ENCODE data around the gene THSD7B.

Gene THSD7B

DNA sequence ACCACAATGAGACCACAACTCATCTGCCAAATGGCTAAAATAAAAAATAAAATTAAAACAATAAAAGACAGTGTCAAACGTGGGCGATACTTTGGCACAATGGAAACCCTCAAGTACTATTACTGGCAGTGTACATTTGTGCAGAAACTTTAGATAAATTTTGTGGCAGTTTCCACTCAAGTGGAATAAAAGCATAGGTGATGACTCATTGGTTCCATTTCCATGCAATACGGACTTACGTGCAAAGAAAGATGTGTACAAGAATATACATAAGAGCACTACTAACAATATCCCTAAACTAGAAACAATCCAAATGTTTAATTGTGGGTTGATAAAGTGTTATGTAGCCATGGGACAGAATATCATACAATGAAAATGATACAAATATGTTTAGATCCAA is 940.0 kb downstream of the THSD7B start:
- H3K27ac ChIP-seq (ENCODE audit: low read depth in 2 of 2, low read length in 2 of 2), result no peak overlapping the region
- H3K4me3 ChIP-seq (ENCODE audit: low read length in 2 of 2), result no peak overlapping the region
- H3K27me3 ChIP-seq (ENCODE audit: control insufficient read depth in 2 of 2, insufficient read depth in 2 of 2, low read length in 2 of 2), result no peaks in the 10 kb centered on the region
- H3K36me3 ChIP-seq (ENCODE audit: control insufficient read depth in 2 of 2, insufficient read depth in 2 of 2, low read length in 2 of 2), result no peaks in the 10 kb centered on the region
- H3K9ac ChIP-seq (ENCODE audit: low read depth in 1 of 2, low read length in 2 of 2), result no peak overlapping the region
- peaks cover 0 to 3% of the 10 kb centered on the region in 2 donors for H3K9me3 ChIP-seq (ENCODE audit: control insufficient read depth in 2 of 2, low read length in 2 of 2)
- no peaks in the 10 kb centered on the region for H3K4me1 ChIP-seq (ENCODE audit: control insufficient read depth in 2 of 2, insufficient read depth in 2 of 2, low read length in 2 of 2)

DNA sequence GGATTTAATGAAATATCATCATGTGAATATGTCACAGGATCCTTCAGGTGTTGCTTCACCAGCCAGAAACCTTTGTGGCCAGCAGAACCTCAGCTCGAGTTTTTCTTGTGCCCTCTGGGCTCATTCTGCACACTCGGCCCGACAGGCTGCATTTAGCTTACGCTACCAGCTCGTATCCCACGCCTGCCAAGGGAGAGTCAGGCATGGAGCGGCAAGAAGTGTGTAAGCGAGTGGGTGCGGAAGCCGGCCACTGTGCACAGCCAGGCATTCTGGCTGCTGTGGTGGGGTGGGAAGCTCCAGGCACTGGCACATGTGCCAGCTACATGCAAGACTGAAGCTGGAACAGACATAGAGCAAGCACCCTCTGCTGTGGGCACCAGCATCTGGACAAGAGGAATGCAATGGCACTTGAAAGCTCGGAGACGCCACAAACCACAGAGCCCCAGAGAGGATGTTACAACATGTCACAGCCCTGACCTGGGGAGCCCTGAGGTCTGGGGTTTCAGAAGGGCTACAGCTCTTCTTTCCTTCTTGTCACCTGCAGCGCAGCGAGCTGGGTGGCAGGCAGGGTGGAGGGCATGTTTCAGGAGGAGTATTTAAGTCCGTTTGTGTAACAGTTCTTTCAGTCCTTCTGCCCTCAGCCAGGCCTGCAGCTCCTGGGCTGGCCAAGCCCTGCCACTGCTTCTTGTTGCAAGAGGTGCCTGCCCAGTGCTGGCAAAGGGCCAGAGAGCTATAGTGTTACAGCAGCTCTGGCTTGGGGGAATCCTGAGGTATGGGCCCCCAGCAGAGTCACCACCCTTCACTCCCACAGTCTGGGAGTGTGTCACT is 941.7 kb downstream of the THSD7B start:
- H3K4me1 ChIP-seq (ENCODE audit: control insufficient read depth in 2 of 2, insufficient read depth in 2 of 2, low read length in 2 of 2), result no peaks in the 10 kb centered on the region
- no peaks in the 10 kb centered on the region for H3K36me3 ChIP-seq (ENCODE audit: control insufficient read depth in 2 of 2, insufficient read depth in 2 of 2, low read length in 2 of 2)
- no peaks in the 10 kb centered on the region for H3K27me3 ChIP-seq (ENCODE audit: control insufficient read depth in 2 of 2, insufficient read depth in 2 of 2, low read length in 2 of 2)
- no peak overlapping the region for H3K27ac ChIP-seq (ENCODE audit: low read depth in 2 of 2, low read length in 2 of 2)
- H3K9me3 ChIP-seq (ENCODE audit: control insufficient read depth in 2 of 2, low read length in 2 of 2), result peaks cover 0 to 1% of the 10 kb centered on the region in 2 donors
- H3K4me3 ChIP-seq (ENCODE audit: low read length in 2 of 2), result no peak overlapping the region
- H3K9ac ChIP-seq (ENCODE audit: low read depth in 1 of 2, low read length in 2 of 2), result no peak overlapping the region

DNA sequence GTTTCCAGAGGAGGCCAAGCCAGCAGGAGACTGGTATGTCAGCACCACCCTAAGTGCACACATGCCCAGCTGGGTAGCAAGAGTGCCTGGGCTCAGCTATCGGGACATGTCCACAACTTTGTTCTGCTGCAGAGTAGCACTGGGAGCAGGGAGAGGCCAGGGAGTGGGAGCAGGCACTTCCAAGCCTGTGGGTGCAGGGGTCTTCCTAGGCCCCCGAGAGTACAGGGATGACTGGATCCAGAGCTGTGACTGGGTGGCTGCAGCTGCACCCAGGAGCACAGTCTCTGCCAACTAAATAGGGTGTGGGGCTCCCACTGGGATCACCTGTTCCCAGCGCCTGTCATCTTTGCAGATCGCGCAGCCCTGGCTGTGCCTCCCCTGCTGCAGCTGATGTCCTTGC is 943.0 kb downstream of the THSD7B start:
- Histone ChIP-seq H3K4me3 (ENCODE audit: low read length in 2 of 2) (no peak overlapping the region), H3K9ac (ENCODE audit: low read depth in 1 of 2, low read length in 2 of 2) (no peak overlapping the region), H3K27ac (ENCODE audit: low read depth in 2 of 2, low read length in 2 of 2) (no peak overlapping the region), H3K4me1 (ENCODE audit: control insufficient read depth in 2 of 2, insufficient read depth in 2 of 2, low read length in 2 of 2) (no peaks in the 10 kb centered on the region), H3K9me3 (ENCODE audit: control insufficient read depth in 2 of 2, low read length in 2 of 2) (no peaks in the 10 kb centered on the region), H3K27me3 (ENCODE audit: control insufficient read depth in 2 of 2, insufficient read depth in 2 of 2, low read length in 2 of 2) (no peaks in the 10 kb centered on the region), H3K36me3 (ENCODE audit: control insufficient read depth in 2 of 2, insufficient read depth in 2 of 2, low read length in 2 of 2) (no peaks in the 10 kb centered on the region)

GRCh38 chr2:137715731-137716191 is 950.4 kb downstream of the THSD7B start:
- Histone ChIP-seq H3K4me1 (ENCODE audit: control insufficient read depth in 2 of 2, insufficient read depth in 2 of 2, low read length in 2 of 2) (no peaks in the 10 kb centered on the region), H3K27ac (ENCODE audit: low read depth in 2 of 2, low read length in 2 of 2) (no peak overlapping the region), H3K27me3 (ENCODE audit: control insufficient read depth in 2 of 2, insufficient read depth in 2 of 2, low read length in 2 of 2) (no peaks in the 10 kb centered on the region), H3K9me3 (ENCODE audit: control insufficient read depth in 2 of 2, low read length in 2 of 2) (no peaks in the 10 kb centered on the region), H3K36me3 (ENCODE audit: control insufficient read depth in 2 of 2, insufficient read depth in 2 of 2, low read length in 2 of 2) (no peaks in the 10 kb centered on the region), H3K9ac (ENCODE audit: low read depth in 1 of 2, low read length in 2 of 2) (no peak overlapping the region), H3K4me3 (ENCODE audit: low read length in 2 of 2) (no peak overlapping the region)

GRCh38 chr2:137718786-137719185 is 953.4 kb downstream of the THSD7B start:
- H3K27ac ChIP-seq (ENCODE audit: low read depth in 2 of 2, low read length in 2 of 2), result no peak overlapping the region
- H3K9ac ChIP-seq (ENCODE audit: low read depth in 1 of 2, low read length in 2 of 2), result no peak overlapping the region

DNA sequence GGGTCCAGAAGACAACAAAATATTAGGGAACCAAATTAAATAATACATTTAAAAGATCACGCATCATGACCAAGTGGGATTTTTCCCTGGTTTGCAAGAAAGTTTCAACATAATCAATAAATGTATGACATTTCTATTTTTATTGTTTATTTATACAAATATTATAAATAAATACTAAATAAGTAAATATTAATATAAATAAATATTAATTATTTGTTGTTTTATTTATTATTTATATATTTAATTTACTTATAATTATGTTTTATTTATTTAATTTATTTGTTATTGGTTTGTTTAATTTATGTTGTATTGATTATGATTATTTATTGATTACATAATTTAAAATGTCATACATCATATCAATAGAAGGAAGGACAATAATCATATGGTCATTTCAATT is 956.4 kb downstream of the THSD7B start:
- Histone ChIP-seq H3K27ac (ENCODE audit: low read depth in 2 of 2, low read length in 2 of 2) (no peak overlapping the region), H3K9ac (ENCODE audit: low read depth in 1 of 2, low read length in 2 of 2) (no peak overlapping the region), H3K9me3 (ENCODE audit: control insufficient read depth in 2 of 2, low read length in 2 of 2) (no peaks in the 10 kb centered on the region), H3K4me3 (ENCODE audit: low read length in 2 of 2) (no peak overlapping the region), H3K36me3 (ENCODE audit: control insufficient read depth in 2 of 2, insufficient read depth in 2 of 2, low read length in 2 of 2) (no peaks in the 10 kb centered on the region), H3K27me3 (ENCODE audit: control insufficient read depth in 2 of 2, insufficient read depth in 2 of 2, low read length in 2 of 2) (no peaks in the 10 kb centered on the region), H3K4me1 (ENCODE audit: control insufficient read depth in 2 of 2, insufficient read depth in 2 of 2, low read length in 2 of 2) (no peaks in the 10 kb centered on the region)

More at GRCh38 chr2:137718786-137719185, 953.4 kb downstream of the THSD7B start:
- Histone ChIP-seq H3K9me3 (ENCODE audit: control insufficient read depth in 2 of 2, low read length in 2 of 2) (no peaks in the 10 kb centered on the region), H3K36me3 (ENCODE audit: control insufficient read depth in 2 of 2, insufficient read depth in 2 of 2, low read length in 2 of 2) (no peaks in the 10 kb centered on the region), H3K27me3 (ENCODE audit: control insufficient read depth in 2 of 2, insufficient read depth in 2 of 2, low read length in 2 of 2) (no peaks in the 10 kb centered on the region), H3K4me3 (ENCODE audit: low read length in 2 of 2) (no peak overlapping the region), H3K4me1 (ENCODE audit: control insufficient read depth in 2 of 2, insufficient read depth in 2 of 2, low read length in 2 of 2) (no peaks in the 10 kb centered on the region)

- Histone ChIP-seq H3K4me1 (ENCODE audit: control insufficient read depth in 2 of 2, insufficient read depth in 2 of 2, low read length in 2 of 2) (no peaks in the 10 kb centered on the region), H3K27me3 (ENCODE audit: control insufficient read depth in 2 of 2, insufficient read depth in 2 of 2, low read length in 2 of 2) (no peaks in the 10 kb centered on the region), H3K36me3 (ENCODE audit: control insufficient read depth in 2 of 2, insufficient read depth in 2 of 2, low read length in 2 of 2) (no peaks in the 10 kb centered on the region), H3K9me3 (ENCODE audit: control insufficient read depth in 2 of 2, low read length in 2 of 2) (no peaks in the 10 kb centered on the region), H3K27ac (ENCODE audit: low read depth in 2 of 2, low read length in 2 of 2) (no peak overlapping the region), H3K9ac (ENCODE audit: low read depth in 1 of 2, low read length in 2 of 2) (no peak overlapping the region), H3K4me3 (ENCODE audit: low read length in 2 of 2) (no peak overlapping the region)
Observed at GRCh38 chr2:137724912-137725311, 959.6 kb downstream of the THSD7B start.
